HG02763 (cell line): ENCODE measurements around the gene EVC.

Experiments
- ATAC-seq: cut with Tn5 transposase; IDR thresholded peaks from one replicate; pipeline ENCODE4 v1.9.1; 2021; ENCODE audit warnings: mild to moderate bottlenecking, moderate library complexity; ENCODE audit not compliant: unreplicated experiment

The EVC gene

DNA sequence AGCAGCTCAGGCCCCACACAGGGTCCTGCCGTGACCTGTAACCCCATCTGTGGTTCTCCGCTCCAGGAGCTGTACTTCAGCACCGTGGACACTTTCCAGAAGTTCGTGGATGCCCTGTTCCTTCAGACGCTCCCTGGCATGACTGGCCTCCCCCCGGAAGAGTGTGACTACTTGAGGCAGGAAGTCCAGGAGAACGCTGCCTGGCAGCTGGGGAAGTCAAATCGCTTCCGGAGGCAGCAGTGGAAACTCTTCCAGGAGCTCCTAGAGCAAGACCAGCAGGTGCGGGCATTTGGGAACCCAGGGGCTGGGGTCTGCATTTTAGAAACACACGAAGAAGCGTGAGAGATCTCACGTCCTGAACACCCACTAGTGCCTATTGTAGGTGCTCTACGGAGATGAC, 72.5 kb downstream of the EVC start:
- no peak for ATAC-seq

DNA sequence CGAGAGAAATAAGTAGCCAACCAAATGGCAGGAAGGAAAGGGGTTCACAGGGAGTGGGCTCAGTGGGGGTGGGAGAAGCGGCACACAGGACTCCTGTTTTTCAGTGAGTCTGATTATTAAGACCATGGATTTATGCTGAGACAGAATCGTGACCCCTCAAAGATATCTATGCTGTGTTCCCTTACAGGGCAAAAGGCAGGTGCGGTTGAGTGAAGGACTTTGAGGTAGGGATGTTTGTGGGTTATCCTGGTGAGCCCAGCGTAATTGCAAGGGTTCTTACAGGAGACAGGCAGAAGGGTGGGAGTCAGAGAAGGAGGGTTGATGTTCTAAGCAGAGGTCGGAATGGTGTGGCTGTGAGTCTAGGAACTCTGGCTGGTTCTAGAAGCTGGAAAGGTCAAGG, 73.0 kb downstream of the EVC start:
- ATAC-seq: no peak

DNA sequence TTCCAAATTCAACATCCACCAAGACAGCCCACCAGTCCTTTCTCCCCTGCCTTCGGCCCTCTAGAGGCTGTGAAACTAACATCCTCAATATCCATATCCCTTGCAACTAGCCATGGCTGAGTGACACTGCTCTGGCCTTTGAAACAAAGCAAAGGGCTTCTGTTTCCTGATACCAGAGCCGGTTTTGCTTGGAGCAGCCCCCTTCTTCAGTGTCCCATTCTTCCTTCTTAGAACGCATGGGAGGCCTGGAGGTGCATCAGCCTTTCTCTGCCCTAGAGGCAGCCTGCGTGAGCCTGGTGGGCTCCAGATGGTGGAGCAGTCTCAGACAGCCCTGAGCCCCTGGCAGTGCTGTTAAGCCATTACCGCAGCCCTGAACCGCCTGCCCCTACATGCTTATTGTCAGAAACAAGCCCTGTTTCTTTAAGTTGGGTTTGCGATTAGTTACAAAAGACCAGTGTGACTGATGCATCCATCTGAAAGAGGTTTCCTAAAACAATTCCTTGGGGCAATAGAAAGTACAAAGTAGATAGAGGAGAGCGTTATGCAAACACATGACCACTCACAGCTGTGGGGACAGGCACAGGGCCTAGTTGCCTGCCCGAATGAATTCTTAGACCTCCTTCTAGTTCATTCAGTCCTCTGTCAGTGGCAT, 74.1 kb downstream of the EVC start:
- no peak for ATAC-seq

DNA sequence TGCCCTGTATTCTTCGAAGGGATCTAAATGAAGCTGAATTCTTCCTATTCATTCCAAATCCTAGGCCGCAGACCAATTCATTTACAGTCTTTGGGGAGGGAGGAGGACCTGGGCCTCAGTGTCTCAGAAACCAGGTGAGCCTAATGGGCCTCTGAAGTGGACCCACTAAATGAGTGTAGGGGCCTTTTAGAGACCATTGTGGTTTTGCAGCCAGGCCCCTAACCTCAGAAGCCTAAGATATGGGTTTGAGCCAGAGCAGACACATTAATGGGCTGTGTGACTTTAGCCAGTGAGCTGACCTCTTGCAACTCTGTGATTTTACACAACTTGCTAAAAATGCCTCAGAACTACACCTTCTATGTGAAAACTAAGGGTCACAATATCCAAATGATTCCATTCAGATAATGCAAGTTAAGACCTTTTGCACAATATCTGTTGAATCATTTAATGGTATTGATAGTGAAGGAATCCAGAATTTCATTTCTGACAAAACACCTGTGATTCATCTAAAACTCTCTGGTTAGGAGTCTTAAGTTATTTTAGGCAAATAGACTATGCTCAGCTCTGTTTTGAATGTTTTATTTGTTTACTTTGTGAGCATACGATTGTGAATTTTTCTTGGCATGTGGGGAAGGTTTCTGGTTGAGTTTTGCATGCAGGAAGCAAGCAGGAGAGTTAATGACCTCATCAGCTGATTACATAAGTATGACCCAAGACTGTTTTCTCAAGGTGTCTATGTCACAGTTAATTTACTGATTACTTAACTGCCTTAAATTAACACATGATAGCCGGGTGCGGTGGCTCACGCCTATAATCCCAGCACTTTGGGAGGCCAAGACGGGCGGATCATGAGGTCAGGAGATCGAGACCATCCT, 75.0 kb downstream of the EVC start:
- no peak for ATAC-seq

DNA sequence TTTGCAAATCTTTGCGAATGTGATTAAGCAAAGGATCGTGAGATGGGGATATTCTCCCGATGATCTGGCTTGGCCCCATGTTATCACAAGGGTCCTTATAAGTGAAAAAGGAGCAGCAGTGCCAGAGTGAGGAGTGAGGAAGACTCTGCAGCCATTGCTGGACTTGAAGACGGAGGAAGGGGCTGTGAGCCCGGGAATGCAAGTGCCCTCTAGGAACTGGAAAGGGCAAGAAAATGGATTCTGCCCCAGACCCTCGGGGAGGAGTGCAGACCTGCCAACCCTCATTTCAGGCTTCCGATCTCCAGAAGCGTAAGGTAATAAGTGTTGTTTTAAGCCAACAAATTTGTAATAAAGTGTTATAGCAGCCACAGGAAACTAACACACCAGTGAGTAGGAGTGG, 76.3 kb downstream of the EVC start:
- no peak for ATAC-seq

DNA sequence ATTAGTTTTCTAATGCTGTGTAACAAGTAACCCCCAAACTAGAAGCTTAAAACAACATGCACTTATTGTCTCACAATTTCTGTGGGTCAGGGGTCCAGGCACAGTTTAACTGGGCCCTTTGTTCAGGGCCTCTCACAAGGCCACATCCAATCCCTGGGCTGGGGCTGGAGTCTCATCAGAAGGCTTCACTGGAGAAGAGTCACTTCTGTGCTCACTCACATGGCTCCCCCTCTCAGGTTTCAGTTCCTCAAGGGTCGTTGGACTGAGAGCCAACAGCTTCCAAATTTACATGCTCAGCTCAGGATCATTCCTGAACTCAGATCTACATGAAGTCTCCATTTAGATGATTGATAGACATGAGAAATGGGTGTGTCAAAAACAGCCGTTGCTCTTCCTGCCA, 77.1 kb downstream of the EVC start:
- no peak for ATAC-seq

DNA sequence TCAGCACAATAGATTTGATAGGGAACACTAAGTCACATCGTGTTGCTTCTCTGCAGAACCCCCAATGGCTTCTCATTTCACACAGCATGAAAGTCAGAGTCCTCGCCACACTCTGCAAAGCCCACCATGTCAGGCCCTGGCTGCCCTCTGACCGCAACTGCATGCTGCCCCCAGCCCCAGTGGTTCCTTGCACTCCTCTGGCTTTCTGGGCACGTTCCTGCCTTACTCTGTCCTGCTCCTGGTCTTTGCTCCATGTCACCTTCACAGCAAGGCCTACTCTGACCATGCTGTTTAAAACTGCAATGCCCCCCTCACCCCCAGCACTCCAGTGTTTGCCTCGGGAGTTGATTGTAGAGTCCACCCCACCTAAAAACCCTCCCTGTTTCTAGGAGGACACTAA, 78.1 kb downstream of the EVC start:
- no peak for ATAC-seq

DNA sequence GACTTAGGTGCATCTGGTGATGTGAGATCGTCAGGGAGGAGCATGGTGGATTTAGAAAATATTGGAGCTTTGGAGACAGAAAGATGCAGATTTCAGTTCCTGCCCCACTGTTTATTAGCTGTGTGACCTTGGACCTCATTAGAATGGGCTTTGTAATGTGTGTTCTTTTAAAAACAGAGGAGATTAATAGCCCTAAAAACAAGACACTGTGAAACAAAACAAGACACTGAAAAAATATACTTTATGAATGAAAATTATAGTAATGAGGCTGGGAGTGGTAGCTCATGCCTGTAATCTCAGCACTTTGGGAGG, 79.5 kb downstream of the EVC start:
- ATAC-seq: no peak

DNA sequence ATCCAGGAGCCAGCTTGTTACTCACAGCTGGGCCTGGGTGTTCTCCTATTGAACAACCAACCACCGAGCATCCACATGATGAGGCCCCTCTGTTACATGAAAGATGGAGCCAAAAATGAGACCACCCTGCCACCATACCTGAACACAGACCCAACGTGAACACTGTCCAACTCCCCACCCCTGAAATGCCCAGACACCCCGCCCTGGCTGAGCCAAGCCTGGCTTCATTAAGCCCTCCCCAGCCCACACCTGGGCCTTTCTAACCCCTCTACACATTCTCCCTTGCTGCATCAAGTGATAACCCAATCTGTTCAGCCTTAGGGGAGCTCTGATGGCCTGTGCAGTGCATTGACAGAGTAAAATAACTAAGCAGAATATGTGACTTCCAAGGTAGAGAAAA, 80.7 kb downstream of the EVC start:
- no peak for ATAC-seq

DNA sequence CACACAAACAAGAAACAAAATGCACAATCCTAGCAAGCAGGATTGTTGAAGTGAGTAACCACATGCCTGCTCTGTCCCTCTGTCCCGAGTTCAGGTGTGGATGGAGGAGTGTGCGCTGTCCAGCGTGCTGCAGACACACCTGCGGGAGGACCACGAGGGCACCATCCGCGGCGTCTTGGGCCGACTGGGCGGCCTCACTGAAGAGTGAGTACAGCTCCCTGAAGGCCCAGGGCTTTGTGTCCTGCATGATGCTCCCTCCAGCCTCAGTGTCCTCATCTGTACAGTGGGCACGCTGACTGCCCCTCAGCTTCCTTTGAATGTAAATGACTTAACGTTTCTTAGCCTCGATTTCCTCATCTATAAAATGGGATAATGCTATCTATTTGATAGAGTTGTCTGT, 82.5 kb downstream of the EVC start:
- no peak for ATAC-seq

DNA sequence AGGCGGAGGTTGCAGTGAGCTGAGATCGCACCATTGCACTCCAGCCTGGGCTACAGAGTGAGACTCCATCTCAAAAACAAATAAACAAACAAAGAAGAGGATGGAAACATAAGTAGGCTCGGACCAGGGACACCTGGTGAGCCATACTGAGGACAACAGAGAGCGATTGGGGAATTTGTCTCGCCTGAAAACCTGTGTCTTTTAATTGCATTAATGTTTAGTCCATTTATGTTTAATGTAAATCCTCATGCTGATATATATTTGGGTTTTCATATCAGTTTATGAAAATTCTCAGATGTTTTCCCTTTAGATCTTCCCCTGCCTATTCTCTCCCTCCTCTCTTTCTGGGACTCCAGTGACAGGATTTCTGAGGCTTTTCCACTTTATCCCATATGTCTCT, 84.6 kb downstream of the EVC start:
- no peak for ATAC-seq

DNA sequence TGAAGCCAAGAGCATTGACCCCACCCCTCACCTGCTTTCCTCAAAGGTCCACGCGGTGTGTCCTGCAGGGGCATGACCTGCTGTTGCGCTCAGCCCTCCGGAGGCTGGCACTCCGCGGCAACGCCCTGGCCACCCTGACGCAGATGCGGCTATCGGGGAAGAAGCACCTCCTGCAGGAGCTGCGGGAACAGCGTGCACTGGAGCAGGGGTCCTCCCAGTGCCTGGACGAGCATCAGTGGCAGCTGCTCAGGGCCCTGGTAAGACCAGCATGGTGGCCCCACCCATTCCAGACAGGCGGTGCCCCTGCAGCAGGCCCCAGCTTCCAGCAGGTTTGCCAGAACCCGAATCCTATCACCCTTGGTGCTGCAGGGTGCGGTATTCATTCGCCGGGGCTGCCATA, 86.0 kb downstream of the EVC start:
- no peak for ATAC-seq

DNA sequence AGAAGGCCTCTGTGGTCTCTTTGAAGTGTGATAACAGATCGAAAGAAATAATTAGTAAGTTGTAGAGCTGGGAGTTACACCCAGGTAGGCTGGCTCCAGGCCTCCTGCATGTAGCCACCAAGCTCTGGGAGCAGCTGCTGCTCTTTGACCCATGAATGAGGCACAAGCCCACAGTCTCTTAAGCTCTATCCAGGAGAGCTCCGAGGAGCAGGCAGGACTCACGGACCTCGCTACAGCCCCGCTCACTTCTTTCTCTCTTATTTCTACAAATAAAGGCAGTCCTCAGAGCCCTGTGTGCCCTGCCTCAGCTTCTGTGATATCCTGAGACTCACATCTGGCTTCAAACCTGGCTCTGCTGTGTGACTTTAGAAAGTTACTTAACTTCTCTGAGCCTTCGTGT, 86.9 kb downstream of the EVC start:
- no peak for ATAC-seq

DNA sequence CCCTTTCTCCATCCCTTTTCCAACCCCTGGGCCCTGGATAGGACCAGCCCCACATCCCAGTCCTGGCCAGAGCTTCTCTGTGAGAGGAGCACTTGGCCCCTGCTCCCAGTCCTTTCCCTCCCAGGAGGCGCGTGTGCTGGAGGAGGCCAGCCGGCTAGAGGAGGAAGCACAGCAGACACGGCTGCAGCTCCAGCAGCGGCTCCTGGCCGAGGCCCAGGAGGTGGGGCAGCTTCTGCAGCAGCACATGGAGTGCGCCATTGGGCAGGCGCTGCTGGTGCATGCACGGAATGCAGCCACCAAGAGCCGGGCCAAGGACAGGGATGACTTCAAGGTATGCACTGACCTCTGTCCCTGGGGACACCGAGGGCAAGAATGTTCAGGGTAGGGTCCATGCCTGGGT, 87.5 kb downstream of the EVC start:
- no peak for ATAC-seq

DNA sequence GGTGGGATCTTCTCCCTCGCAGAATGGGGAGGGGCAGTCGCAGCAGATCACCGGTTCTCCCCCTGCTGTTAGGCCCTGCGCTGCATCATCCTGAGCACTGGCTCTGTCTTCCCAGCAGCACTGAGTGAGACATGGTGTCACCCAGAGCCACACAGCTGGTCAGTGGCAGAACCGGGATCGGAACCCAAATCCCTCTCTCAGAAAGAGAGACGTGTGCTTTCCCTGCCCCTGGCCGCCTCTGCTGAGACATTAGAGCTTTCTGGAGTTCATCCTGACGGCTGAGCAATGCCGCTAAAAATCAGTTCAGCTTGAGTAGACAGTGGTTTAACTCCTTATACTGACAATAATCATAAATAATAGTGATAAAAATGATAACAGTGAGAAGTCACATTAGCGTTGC, 87.9 kb downstream of the EVC start:
- no peak for ATAC-seq

DNA sequence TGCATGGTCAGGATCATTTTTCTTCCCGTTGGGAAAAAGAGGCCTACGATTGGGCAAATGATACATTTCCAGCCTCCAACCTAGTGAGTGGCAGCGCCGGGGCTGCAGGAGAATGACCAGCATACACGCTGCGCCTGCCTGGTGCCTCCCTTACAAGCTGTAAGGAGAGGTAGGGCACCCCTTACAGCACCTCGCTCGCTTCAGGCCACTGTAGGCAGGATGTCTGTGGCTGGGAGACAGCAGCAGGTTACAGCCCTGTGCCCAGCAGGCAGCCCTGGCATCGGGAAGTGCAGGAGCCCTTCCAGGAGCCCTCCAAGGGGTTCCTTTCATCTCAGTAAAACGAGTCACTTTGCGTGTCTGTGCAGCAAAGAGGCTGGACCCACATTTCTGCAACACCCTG, 88.4 kb downstream of the EVC start:
- ATAC-seq: no peak

DNA sequence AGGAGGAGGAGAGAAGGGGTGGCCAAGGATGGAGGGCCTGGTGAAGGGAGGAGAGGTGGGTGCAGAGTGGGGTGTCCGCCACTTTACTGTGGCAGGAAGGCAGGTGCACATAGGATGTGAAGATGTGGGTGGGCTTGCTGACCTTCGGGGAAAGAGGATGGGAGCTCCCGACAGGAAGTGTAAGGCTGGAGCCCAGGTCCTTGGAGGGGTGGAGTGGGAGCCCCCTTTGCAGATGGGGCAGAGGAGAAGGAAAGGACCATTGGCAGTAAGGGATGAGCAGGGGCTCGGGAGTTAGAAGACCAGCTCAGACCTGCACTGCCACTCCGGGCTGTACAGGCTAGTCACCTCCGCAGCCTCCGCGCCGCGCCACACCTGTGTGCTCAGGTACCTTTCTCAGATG, 89.5 kb downstream of the EVC start:
- ATAC-seq: no peak

DNA sequence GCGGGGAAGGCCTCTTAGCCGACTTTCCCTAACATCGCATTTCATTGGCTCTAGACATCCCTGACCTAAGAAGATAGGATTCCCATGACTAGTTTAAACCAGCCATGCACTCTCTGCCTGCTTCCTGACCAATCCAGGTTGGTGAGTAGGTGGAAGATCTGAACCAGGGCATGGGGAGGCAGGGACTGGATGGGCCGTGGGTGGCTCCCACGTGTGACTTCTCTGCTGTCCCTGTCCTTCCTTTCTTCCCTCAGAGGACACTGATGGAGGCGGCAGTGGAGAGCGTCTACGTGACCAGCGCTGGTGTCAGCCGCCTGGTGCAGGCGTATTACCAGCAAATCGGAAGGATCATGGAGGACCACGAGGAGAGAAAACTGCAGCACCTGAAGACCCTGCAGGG, 90.7 kb downstream of the EVC start:
- no peak for ATAC-seq

DNA sequence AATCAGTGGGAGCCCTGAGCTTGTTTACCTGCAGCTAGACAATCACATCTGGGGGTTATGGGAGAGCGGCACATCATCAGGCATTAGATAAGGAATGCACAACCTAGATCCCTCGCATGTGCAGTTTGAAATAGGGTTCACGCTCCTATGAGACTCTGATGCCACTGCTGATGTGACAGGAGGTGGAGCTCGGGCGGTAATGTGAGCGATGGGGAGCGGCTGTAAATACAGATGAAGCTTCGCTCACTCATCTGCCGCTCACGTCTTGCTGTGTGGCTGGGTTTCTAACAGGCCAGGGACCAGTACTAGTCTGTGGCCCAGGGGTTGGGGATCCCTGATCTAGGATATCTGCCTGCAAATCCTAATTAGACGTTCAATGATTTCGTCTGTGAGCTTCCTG, 91.6 kb downstream of the EVC start:
- no peak for ATAC-seq

DNA sequence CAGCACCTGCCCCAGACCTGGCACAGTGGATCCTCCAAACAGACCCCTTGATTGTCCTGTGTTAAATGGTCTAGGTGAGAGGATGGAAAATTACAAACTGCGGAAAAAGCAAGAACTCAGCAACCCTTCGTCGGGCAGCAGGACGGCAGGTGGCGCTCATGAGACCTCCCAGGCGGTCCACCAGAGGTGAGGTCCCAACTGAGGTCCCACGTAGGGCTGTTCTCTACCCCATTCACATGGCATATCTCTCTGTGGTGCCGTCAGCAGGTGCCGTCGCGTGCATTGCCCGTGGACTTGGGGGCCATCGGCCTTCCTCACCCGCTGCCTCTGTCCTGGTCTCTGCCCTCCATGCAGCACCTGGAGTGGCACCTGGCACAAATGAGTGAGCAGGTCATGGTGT, 93.7 kb downstream of the EVC start:
- ATAC-seq: no peak

DNA sequence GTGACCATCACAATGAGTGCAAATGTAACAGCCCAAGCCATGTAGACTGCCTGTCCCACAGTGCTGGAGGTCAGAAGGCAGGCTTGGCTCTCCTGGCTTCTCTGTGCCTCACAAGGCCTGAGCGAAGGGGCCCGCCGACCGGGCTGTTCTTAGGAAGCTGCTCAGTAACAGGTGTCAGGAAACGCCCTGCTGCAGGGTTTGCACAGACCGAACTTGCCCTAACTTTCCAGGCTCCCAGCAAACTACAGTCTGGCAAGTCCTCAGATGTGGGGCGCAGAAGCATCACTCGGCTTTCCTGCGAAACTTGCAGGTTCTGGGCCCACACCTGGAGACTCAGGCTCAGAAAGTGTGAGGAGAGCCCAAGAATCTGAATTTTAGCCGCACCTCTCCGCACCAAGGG, 94.3 kb downstream of the EVC start:
- ATAC-seq: no peak

DNA sequence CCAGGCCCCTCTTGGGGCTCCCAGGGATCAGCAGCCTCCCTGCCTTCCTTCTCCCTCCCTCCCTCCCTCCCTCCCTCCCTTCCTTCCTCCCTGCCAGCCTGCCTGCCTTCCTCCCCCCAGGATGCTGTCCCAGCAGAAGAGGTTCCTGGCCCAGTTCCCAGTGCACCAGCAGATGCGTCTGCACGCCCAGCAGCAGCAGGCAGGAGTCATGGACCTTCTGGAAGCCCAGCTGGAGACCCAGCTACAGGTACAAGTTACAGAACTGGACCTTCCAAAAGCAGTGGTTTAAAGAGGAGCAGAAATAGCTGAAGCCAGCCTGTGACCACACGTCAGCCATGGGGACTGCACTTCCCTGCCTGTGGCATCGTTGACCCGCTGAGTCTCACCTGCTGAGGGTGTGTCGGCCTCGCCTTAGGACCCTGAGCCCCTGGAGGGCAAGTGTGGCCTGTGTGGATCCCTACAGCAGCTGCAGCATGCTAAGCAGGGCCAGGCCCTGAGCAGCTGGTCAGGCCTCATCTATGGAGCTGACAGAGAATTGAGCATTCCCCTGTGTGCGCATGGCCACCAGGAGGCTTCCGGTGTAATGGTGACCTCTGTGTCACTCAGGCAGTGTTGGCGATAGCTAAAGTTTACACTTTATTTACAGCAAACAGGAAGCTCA, 97.2 kb downstream of the EVC start:
- ATAC-seq: no peak
